ENCODE results near the gene CBX1. TPM values are rescaled to one million over a fixed set of nuclear protein-coding genes. Genes with fewer than 3 reads are reported as not detected.

Gene CBX1
- total and polyA plus RNA-seq, 10 of the 15 experiments (the other 5 are each of a cell fraction or from before 2014, with no cell fraction given): 11.8 to 99.2 (median 43.5) TPM

DNA sequence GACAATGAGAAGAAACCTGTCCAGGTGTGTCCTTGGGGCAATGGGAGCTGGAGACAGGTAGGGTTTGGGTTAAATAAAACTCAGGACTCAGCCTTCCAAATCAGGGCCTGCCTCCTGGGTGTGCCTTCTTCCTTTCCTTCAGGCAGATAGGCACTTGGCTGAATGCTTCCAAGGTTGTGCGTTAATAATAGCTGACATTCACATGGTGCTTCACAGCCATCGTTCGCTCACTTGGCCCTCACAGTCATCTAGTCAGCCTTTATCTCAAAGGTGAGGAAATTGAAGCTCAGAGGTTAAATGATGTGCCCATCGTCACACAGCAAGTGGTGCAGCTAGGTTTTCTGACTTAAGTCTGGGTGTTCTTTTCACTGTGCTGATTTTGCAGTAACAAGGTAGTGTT is 43.7 kb downstream of the CBX1 start:
- no peaks in the 10 kb centered on the region for H3K9me3 ChIP-seq (replicated peaks; ENCODE audit: control insufficient read depth, insufficient read depth, low read length)
- in situ Hi-C loops (cut with MboI) (no loop called here), intact Hi-C loops (cut with micrococcal nuclease; ENCODE audit: unreplicated experiment) (no loop called here)
- WGBS (ENCODE audit: insufficient coverage, insufficient replicate concordance, low lambda C conversion rate, missing lambda C conversion rate): 87% methylated on average over 4 of the region's 4 CpGs
- ChIA-PET SMC1A (ENCODE audit: uncharacterized antibody, unreplicated experiment) (interaction anchor here (0.7 to 3.9 kb wide), 3 partner anchors 8 to 17 kb away, joined by 4 to 15 read pairs (median 7); no protein-coding TSS in a partner anchor), RAD21 (ENCODE audit: unreplicated experiment) (interaction anchor here (0.6 to 5.7 kb wide), 3 partner anchors 9 to 31 kb away, joined by 3 to 32 read pairs (median 3); no protein-coding TSS in a partner anchor), POLR2A (interaction anchor here (0.6 to 2.2 kb wide), 3 partner anchors 9 to 70 kb away, joined by 3 to 15 read pairs (median 4); partner anchors contain the start of gene NFE2L1), CTCF (interaction anchor here (1.0 to 7.2 kb wide), 7 partner anchors 11 to 39 kb away, joined by 3 to 43 read pairs (median 15); no protein-coding TSS in a partner anchor)
- peaks cover 24% of the 10 kb centered on the region for H3K4me1 ChIP-seq (ENCODE audit: control insufficient read depth, insufficient read depth, low read length)
- no peak overlapping the region for H3K4me3 ChIP-seq
- BruUV-seq (replicated peaks): no TSS peak
- H3K79me2 ChIP-seq (ENCODE audit: control insufficient read depth, insufficient read depth, low read length): peaks cover 55% of the 10 kb centered on the region
- no peak overlapping the region for H3K9ac ChIP-seq (ENCODE audit: control insufficient read depth, insufficient read depth, low read length)
- H3K27ac ChIP-seq (ENCODE audit: control insufficient read depth, insufficient read depth): no peak overlapping the region
- no peak for ATAC-seq
- no peak for DNase-seq (ENCODE audit: low read depth, low spot score)
- no peaks in the 10 kb centered on the region; the same call in 1 of the 2 replicates for H4K20me1 ChIP-seq (ENCODE audit: control insufficient read depth, insufficient read depth)
- H3K4me2 ChIP-seq (ENCODE audit: control insufficient read depth, insufficient read depth): no peak overlapping the region
- no peak for TF ChIP-seq ZNF217 (IDR thresholded peaks at IDR 0.05)
- TF ChIP-seq SP1 (IDR thresholded peaks at IDR 0.05; ENCODE audit: low read depth, low read length): no peak
- TF ChIP-seq SIX5 (IDR thresholded peaks at IDR 0.05; ENCODE audit: low read depth, low read length, severe bottlenecking): no peak
- TF ChIP-seq MEF2B (IDR thresholded peaks at IDR 0.05; ENCODE audit: partially characterized antibody, poor library complexity, severe bottlenecking): no peak
- TF ChIP-seq, protein P1, sequence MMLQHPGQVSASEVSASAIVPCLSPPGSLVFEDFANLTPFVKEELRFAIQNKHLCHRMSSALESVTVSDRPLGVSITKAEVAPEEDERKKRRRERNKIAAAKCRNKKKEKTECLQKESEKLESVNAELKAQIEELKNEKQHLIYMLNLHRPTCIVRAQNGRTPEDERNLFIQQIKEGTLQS (IDR thresholded peaks at IDR 0.05; ENCODE audit: borderline replicate concordance, extremely low read depth, low read depth, low read length): no peak
- TF ChIP-seq, protein P2, sequence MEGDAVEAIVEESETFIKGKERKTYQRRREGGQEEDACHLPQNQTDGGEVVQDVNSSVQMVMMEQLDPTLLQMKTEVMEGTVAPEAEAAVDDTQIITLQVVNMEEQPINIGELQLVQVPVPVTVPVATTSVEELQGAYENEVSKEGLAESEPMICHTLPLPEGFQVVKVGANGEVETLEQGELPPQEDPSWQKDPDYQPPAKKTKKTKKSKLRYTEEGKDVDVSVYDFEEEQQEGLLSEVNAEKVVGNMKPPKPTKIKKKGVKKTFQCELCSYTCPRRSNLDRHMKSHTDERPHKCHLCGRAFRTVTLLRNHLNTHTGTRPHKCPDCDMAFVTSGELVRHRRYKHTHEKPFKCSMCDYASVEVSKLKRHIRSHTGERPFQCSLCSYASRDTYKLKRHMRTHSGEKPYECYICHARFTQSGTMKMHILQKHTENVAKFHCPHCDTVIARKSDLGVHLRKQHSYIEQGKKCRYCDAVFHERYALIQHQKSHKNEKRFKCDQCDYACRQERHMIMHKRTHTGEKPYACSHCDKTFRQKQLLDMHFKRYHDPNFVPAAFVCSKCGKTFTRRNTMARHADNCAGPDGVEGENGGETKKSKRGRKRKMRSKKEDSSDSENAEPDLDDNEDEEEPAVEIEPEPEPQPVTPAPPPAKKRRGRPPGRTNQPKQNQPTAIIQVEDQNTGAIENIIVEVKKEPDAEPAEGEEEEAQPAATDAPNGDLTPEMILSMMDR (IDR thresholded peaks at IDR 0.05 in 2 of 3, conservative IDR thresholded peaks at IDR 0.05 in 1 of 3; ENCODE audit: control insufficient read depth in 2 of 3, extremely low read depth in 1 of 3, insufficient read depth in 1 of 3, low read depth in 3 of 3, low read length in 3 of 3): no peak
- TF ChIP-seq, protein P3, sequence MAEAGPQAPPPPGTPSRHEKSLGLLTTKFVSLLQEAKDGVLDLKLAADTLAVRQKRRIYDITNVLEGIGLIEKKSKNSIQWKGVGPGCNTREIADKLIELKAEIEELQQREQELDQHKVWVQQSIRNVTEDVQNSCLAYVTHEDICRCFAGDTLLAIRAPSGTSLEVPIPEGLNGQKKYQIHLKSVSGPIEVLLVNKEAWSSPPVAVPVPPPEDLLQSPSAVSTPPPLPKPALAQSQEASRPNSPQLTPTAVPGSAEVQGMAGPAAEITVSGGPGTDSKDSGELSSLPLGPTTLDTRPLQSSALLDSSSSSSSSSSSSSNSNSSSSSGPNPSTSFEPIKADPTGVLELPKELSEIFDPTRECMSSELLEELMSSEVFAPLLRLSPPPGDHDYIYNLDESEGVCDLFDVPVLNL (IDR thresholded peaks at IDR 0.05; ENCODE audit: low read depth, low read length): no peak
- no peak for TF ChIP-seq YBX1 (IDR thresholded peaks at IDR 0.05)
- no peak for TF ChIP-seq NBN (IDR thresholded peaks at IDR 0.05)
- TF ChIP-seq, protein P4, sequence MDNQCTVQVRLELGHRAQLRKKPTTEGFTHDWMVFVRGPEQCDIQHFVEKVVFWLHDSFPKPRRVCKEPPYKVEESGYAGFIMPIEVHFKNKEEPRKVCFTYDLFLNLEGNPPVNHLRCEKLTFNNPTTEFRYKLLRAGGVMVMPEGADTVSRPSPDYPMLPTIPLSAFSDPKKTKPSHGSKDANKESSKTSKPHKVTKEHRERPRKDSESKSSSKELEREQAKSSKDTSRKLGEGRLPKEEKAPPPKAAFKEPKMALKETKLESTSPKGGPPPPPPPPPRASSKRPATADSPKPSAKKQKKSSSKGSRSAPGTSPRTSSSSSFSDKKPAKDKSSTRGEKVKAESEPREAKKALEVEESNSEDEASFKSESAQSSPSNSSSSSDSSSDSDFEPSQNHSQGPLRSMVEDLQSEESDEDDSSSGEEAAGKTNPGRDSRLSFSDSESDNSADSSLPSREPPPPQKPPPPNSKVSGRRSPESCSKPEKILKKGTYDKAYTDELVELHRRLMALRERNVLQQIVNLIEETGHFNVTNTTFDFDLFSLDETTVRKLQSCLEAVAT (IDR thresholded peaks at IDR 0.05): no peak
- TF ChIP-seq PAX8 (IDR thresholded peaks at IDR 0.05): no peak
- TF ChIP-seq KAT2A (conservative IDR thresholded peaks at IDR 0.05; ENCODE audit: control insufficient read depth, low read depth, low read length): no peak
- peaks cover 39 to 52% of the 10 kb centered on the region in 2 experiments for H3K36me3 ChIP-seq (ENCODE audit: control insufficient read depth in 2 of 2, insufficient read depth in 2 of 2, low read length in 1 of 2)
- no peak for FAIRE-seq
- no peak overlapping the region for H2AFZ ChIP-seq (ENCODE audit: control insufficient read depth, low read depth, low read length)
- H3K27me3 ChIP-seq (replicated peaks in 1 of 2; ENCODE audit: control insufficient read depth in 2 of 2, insufficient read depth in 2 of 2, low read length in 1 of 2): no peaks in the 10 kb centered on the region
